PFSK-1 (cell line): ENCODE data around the gene ALG9.

Experiments
- POLR2AphosphoS5 ChIP-seq: IDR thresholded peaks from 2 replicates; pipeline ENCODE4 v1.6.1; 2012; ENCODE audit warnings: low read depth, mild to moderate bottlenecking, control low read depth, low read length, moderate library complexity
- TAF1 ChIP-seq: IDR thresholded peaks from 2 replicates; pipeline ENCODE4 v1.6.1; 2012; ENCODE audit warnings: low read length, control low read depth, borderline replicate concordance; ENCODE audit not compliant: insufficient read depth
- TF ChIP-seq, protein P1 (sequence below), 2 experiments: IDR thresholded peaks; 2 replicates each; pipeline versions ENCODE4 v1.6.1 to v1.8.0; 2011 to 2012; ENCODE audit warnings: low read depth in 2 of 2, low read length in 2 of 2, control low read depth in 1 of 2, inconsistent platforms in 1 of 2, mild to moderate bottlenecking in 1 of 2, moderate library complexity in 1 of 2; ENCODE audit not compliant: insufficient read depth in 1 of 2

DNA sequence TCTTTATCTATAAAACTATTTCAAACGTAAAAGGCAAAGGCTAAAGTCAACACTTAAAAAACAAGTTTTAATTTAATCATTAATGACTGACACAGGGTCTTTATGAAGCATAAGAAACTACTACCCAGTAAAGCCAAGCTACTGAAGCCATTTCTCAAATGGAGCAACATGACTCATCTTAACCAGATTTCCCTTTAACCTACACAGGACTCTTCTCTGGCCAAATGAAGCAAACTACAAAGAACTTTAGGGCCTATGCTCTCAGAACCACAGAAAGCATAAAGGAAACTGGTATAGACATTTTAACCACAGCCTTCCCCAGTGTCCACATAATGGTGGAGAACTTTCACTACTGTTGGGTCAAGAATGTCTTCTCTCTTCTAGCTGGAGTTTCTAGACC lies 34.7 kb downstream of the ALG9 start:
- no peak for TF ChIP-seq POLR2AphosphoS5
- no peak for TF ChIP-seq TAF1
- TF ChIP-seq, protein P1, sequence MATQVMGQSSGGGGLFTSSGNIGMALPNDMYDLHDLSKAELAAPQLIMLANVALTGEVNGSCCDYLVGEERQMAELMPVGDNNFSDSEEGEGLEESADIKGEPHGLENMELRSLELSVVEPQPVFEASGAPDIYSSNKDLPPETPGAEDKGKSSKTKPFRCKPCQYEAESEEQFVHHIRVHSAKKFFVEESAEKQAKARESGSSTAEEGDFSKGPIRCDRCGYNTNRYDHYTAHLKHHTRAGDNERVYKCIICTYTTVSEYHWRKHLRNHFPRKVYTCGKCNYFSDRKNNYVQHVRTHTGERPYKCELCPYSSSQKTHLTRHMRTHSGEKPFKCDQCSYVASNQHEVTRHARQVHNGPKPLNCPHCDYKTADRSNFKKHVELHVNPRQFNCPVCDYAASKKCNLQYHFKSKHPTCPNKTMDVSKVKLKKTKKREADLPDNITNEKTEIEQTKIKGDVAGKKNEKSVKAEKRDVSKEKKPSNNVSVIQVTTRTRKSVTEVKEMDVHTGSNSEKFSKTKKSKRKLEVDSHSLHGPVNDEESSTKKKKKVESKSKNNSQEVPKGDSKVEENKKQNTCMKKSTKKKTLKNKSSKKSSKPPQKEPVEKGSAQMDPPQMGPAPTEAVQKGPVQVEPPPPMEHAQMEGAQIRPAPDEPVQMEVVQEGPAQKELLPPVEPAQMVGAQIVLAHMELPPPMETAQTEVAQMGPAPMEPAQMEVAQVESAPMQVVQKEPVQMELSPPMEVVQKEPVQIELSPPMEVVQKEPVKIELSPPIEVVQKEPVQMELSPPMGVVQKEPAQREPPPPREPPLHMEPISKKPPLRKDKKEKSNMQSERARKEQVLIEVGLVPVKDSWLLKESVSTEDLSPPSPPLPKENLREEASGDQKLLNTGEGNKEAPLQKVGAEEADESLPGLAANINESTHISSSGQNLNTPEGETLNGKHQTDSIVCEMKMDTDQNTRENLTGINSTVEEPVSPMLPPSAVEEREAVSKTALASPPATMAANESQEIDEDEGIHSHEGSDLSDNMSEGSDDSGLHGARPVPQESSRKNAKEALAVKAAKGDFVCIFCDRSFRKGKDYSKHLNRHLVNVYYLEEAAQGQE (IDR thresholded peaks at IDR 0.05; ENCODE audit: insufficient read depth in 1 of 2, low read depth in 2 of 2, low read length in 2 of 2) = no peak
